MM.1S (cell line): Measurements from ENCODE around the gene CCDC148.

Experiments used
- EZH2 ChIP-seq: fragments of 300-600 bp; sonication (generic); optimal IDR thresholded peaks from 2 replicates; pipeline ENCODE3; 2017; ENCODE audit warnings: low read depth, mild to moderate bottlenecking, antibody characterized with exemption, low read length, mixed read lengths
- EZH2phosphoT487 ChIP-seq: fragments of 300-600 bp; sonication (generic); IDR thresholded peaks from 2 replicates; pipeline ENCODE4 v1.6.1; 2018; ENCODE audit warnings: antibody characterized with exemption, low read length
- TF ChIP-seq, protein P1 (sequence below): fragments of 300-600 bp; sonication (generic); IDR thresholded peaks from 2 replicates; pipeline ENCODE4 v1.5.1; 2016; ENCODE audit warnings: antibody characterized with exemption, low read length, mixed read lengths

DNA sequence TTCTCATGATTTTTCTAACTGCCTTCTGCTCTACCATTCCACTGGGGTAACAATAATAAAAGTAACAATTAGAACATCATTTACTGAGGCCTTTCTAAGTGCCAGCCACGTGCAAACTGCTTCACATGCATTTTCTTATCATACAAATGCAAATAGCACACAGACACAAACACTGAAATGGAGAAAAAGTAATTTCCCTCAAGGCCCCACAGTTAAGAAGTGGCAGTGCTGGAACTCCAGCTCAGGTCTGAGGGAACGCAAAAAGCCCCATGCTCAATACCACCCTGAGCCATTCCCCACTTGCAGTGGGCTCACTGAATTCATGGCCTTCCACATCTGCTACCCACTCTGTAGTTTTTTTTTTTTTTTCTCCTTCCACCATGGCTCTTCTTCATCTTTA lies 214.3 kb downstream of the CCDC148 start:
- TF ChIP-seq EZH2phosphoT487: no peak
- TF ChIP-seq, protein P1, sequence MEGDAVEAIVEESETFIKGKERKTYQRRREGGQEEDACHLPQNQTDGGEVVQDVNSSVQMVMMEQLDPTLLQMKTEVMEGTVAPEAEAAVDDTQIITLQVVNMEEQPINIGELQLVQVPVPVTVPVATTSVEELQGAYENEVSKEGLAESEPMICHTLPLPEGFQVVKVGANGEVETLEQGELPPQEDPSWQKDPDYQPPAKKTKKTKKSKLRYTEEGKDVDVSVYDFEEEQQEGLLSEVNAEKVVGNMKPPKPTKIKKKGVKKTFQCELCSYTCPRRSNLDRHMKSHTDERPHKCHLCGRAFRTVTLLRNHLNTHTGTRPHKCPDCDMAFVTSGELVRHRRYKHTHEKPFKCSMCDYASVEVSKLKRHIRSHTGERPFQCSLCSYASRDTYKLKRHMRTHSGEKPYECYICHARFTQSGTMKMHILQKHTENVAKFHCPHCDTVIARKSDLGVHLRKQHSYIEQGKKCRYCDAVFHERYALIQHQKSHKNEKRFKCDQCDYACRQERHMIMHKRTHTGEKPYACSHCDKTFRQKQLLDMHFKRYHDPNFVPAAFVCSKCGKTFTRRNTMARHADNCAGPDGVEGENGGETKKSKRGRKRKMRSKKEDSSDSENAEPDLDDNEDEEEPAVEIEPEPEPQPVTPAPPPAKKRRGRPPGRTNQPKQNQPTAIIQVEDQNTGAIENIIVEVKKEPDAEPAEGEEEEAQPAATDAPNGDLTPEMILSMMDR: no peak
- TF ChIP-seq EZH2: no peak
